DOHH2 (cell line): Measurements from ENCODE around the gene POLN.

Experiments
- CTCF ChIP-seq: fragments of 200-600 bp; sonication (generic); IDR thresholded peaks from one replicate; pipeline ENCODE4 v1.5.1; 2014; ENCODE audit warnings: antibody characterized with exemption, mild to moderate bottlenecking, low read depth, low read length; ENCODE audit not compliant: poor library complexity, severe bottlenecking
- EZH2phosphoT487 ChIP-seq: fragments of 200-600 bp; sonication (generic); IDR thresholded peaks from 2 replicates; pipeline ENCODE4 v1.6.1; 2017; ENCODE audit warnings: borderline replicate concordance, mild to moderate bottlenecking, antibody characterized with exemption, low read length, moderate library complexity, mixed read lengths

- TF ChIP-seq CTCF (no peak), EZH2phosphoT487 (no peak)
Observed at GRCh38 chr4:2138846-2139500, 102.9 kb downstream of the POLN start.
